ENCODE measurements around the gene HOXD10.

HOXD10 gene

GRCh38 chr2:176164611-176165369, 48.2 kb downstream of the HOXD10 start:
- no peak for DNase-seq (ENCODE audit: low read depth, low spot score)

GRCh38 chr2:176165370-176166050, 48.9 kb downstream of the HOXD10 start:
- DNase-seq (ENCODE audit: low read depth, low spot score), result no peak

- DNase-seq (ENCODE audit: low read depth, low spot score), result no peak
Measured at GRCh38 chr2:176166272-176166671, 49.7 kb downstream of the HOXD10 start.

- DNase-seq (ENCODE audit: low read depth, low spot score), result no peak
Measured at GRCh38 chr2:176167398-176167797, 50.8 kb downstream of the HOXD10 start.

- DNase-seq (ENCODE audit: low read depth, low spot score), result no peak
Measured at GRCh38 chr2:176169181-176169580, 52.6 kb downstream of the HOXD10 start.

Data from activated naive CD8-positive, alpha-beta T cell treated with anti-CD3 and anti-CD28 coated beads, Interleukin-2, amount 50 U/mL, for 16 hours (primary cell).